Adipose tissue (tissue), 3 donors: ENCODE measurements around the gene MYBPC2. TPM values are rescaled to one million over a fixed set of nuclear protein-coding genes. Genes with fewer than 3 reads are reported as not detected.
"Not testable (repeated sequence)": the region's sequence is repeated elsewhere in the genome, so short reads cannot be mapped to it uniquely, and the experiment has no call there.

Source experiments
- H3K27ac ChIP-seq: one replicate; pipeline ENCODE4 v1.5.1; 2013; ENCODE audit warnings: low read depth, low read length
- WGBS, 3 donors: extraction: QIAGEN DNeasy Blood & Tissue Kit; methylation state at CpG; one replicate each; pipeline ENCODE4 v1.1.7; 2013; 5-methylcytosine and 5-hydroxymethylcytosine counted together
- polyA plus RNA-seq, 3 donors: library from polyadenylated mRNA; stranded (reverse); fragments of 200-250 nt; gene quantifications; one replicate each; pipeline ENCODE4 v1.2.3, GENCODE V29; 2013
- donor health status: healthy with polysubstance abuse.
- donor health status: Bipolar disorder and iron deficiency.
- donor health status: healthy.

Gene MYBPC2
- under 1 TPM; 0.06 to 0.34 (median 0.15) TPM for polyA plus RNA-seq

- no peak within 1 kb of the TSS for H3K27ac ChIP-seq
- WGBS, 3 donors: 3 to 4% (median 4%) methylated on average over 33 to 40 of the region's 40 CpGs
These were observed at the start of gene MYBPC2 for GRCh38 chr19:50432221-50433028. TSS of gene MYBPC2 (plus strand) at chr19:50432892. CDS start at chr19:50432954, 62 bp downstream.

GRCh38 chr19:50383001-50383851, 49.5 kb upstream of the MYBPC2 start:
- 44 to 55% (median 55%) methylated on average over 21 of the region's 21 CpGs for WGBS, 3 donors
- no peak overlapping the region for H3K27ac ChIP-seq

- H3K27ac ChIP-seq: no peak within 1 kb of the TSS
- 0 to 1% (median 0%) methylated on average over 77 to 78 of the region's 78 CpGs for WGBS, 3 donors
These were observed 48.6 kb upstream of the MYBPC2 start, which contains the start of gene POLD1 for GRCh38 chr19:50383852-50384684. TSS of gene POLD1 (plus strand) at chr19:50384347. CDS start at chr19:50398852, 14,505 bp downstream.

- 11 to 15% (median 14%) methylated on average over 26 of the region's 26 CpGs for WGBS, 3 donors
- no peak overlapping the region for H3K27ac ChIP-seq
These were observed 47.8 kb upstream of the MYBPC2 start for GRCh38 chr19:50384685-50385535.

- no peak overlapping the region for H3K27ac ChIP-seq
- WGBS, 3 donors: 57 to 85% (median 67%) methylated on average over 19 to 21 of the region's 21 CpGs
These were observed 45.4 kb upstream of the MYBPC2 start for GRCh38 chr19:50387176-50387867.

- H3K27ac ChIP-seq: no peak overlapping the region
- WGBS, 3 donors: 75 to 94% (median 86%) methylated on average over 8 of the region's 8 CpGs
These were observed 44.8 kb upstream of the MYBPC2 start for GRCh38 chr19:50387868-50388245.

GRCh38 chr19:50390295-50390694, 42.4 kb upstream of the MYBPC2 start:
- 77 to 84% (median 78%) methylated on average over 3 of the region's 3 CpGs for WGBS, 3 donors
- not testable (repeated sequence) for H3K27ac ChIP-seq

GRCh38 chr19:50390952-50391351, 41.7 kb upstream of the MYBPC2 start:
- 94 to 99% (median 94%) methylated on average over 21 to 22 of the region's 23 CpGs for WGBS, 3 donors
- not testable (repeated sequence) for H3K27ac ChIP-seq

GRCh38 chr19:50392759-50393158, 39.9 kb upstream of the MYBPC2 start:
- WGBS, 3 donors: 89 to 93% (median 91%) methylated on average over 5 of the region's 5 CpGs
- no peak overlapping the region for H3K27ac ChIP-seq

- no peak overlapping the region for H3K27ac ChIP-seq
- 75 to 94% (median 92%) methylated on average over 4 of the region's 4 CpGs for WGBS, 3 donors
These were observed 39.1 kb upstream of the MYBPC2 start for GRCh38 chr19:50393589-50393988.

GRCh38 chr19:50394017-50394416, 38.7 kb upstream of the MYBPC2 start:
- no peak overlapping the region for H3K27ac ChIP-seq
- WGBS, 3 donors: 96 to 97% (median 96%) methylated on average over 9 of the region's 9 CpGs

- 92 to 97% (median 93%) methylated on average over 13 of the region's 13 CpGs for WGBS, 3 donors
- no peak overlapping the region for H3K27ac ChIP-seq
These were observed 33.9 kb upstream of the MYBPC2 start for GRCh38 chr19:50398675-50399367.

GRCh38 chr19:50399368-50399745, 33.3 kb upstream of the MYBPC2 start:
- H3K27ac ChIP-seq: no peak overlapping the region
- WGBS, 3 donors: 97 to 99% (median 99%) methylated on average over 10 of the region's 10 CpGs

GRCh38 chr19:50401605-50402450, 30.9 kb upstream of the MYBPC2 start:
- no peak overlapping the region for H3K27ac ChIP-seq
- whole genome bisulfite sequencing, 3 donors: 89 to 95% (median 94%) methylated on average over 47 to 48 of the region's 48 CpGs

- WGBS, 3 donors: 96 to 97% (median 96%) methylated on average over 34 to 41 of the region's 41 CpGs
- no peak overlapping the region for H3K27ac ChIP-seq
These were observed 30.0 kb upstream of the MYBPC2 start for GRCh38 chr19:50402544-50403301.
